Measurements from ENCODE around the gene GNAS-AS1.

Gene GNAS-AS1

GRCh38 chr20:58855506-58856389 lies 5.0 kb upstream of the GNAS-AS1 start:
- no peak for DNase-seq

- DNase-seq: peak; percentile 26
These were observed 4.2 kb upstream of the GNAS-AS1 start for GRCh38 chr20:58854638-58855471.

GRCh38 chr20:58853976-58854637 lies 3.4 kb upstream of the GNAS-AS1 start:
- DNase-seq: no peak

- DNase-seq: no peak
These were observed 2.8 kb upstream of the GNAS-AS1 start for GRCh38 chr20:58853466-58853865.

- peak; percentile 56 for DNase-seq
These were observed 2.0 kb upstream of the GNAS-AS1 start, which contains the start of gene GNAS for GRCh38 chr20:58852543-58853271. Gene GNAS, plus strand, starts transcription at chr20:58852716.

GRCh38 chr20:58851969-58852458 lies 1.3 kb upstream of the GNAS-AS1 start:
- no peak for DNase-seq

- DNase-seq: no peak
These were observed 693 bp upstream of the GNAS-AS1 start for GRCh38 chr20:58851221-58851968.

GRCh38 chr20:58847463-58847862 lies 3.2 kb downstream of the GNAS-AS1 start:
- DNase-seq: no peak

GRCh38 chr20:58845706-58846105 lies 5.0 kb downstream of the GNAS-AS1 start:
- DNase-seq: no peak

- no peak for DNase-seq
These were observed 7.6 kb downstream of the GNAS-AS1 start for GRCh38 chr20:58843128-58843556.

- DNase-seq: no peak
These were observed 8.4 kb downstream of the GNAS-AS1 start for GRCh38 chr20:58842276-58842675.

- no peak for DNase-seq
These were observed 9.0 kb downstream of the GNAS-AS1 start for GRCh38 chr20:58841539-58842264.

GRCh38 chr20:58840816-58841538 lies 9.7 kb downstream of the GNAS-AS1 start:
- DNase-seq: no peak

- DNase-seq: no peak
These were observed 10.5 kb downstream of the GNAS-AS1 start for GRCh38 chr20:58839991-58840747.

- peak; percentile 55 for DNase-seq
These were observed 11.2 kb downstream of the GNAS-AS1 start for GRCh38 chr20:58839474-58839874.

GRCh38 chr20:58838174-58838573 lies 12.5 kb downstream of the GNAS-AS1 start:
- no peak for DNase-seq

- DNase-seq: no peak
These were observed 13.0 kb downstream of the GNAS-AS1 start for GRCh38 chr20:58837717-58838116.

GRCh38 chr20:58836616-58837204 lies 14.0 kb downstream of the GNAS-AS1 start:
- DNase-seq: no peak

- no peak for DNase-seq
These were observed 15.5 kb downstream of the GNAS-AS1 start for GRCh38 chr20:58835231-58835630.

All from NCI-H82 (cell line).